HG02678 (cell line): Measurements from ENCODE around the gene MAP3K21.

ENCODE experiments used
- ATAC-seq: cut with Tn5 transposase; IDR thresholded peaks from one replicate; pipeline ENCODE4 v1.9.1; 2021; ENCODE audit warnings: mild to moderate bottlenecking, moderate library complexity; ENCODE audit not compliant: unreplicated experiment

MAP3K21 gene

DNA sequence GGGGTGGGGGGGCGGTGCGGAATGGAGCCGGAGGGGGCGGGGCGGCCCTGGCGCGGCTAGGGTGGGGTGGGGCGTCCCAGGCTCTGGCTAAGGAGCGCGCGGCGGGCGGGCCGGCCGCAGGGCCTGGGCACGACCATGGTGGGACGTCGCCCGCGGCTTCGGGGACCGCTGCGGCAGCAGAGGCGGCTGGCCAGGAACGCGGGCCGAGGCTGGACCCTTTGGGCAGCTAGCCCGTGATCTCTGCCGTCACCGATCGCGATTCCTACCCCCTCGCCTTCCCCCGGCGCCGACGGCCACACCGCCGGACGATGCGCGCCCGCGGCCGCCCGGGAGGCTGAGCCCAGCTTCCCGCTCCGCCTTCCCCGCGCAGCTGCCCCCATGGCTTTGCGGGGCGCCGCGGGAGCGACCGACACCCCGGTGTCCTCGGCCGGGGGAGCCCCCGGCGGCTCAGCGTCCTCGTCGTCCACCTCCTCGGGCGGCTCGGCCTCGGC, at the start of gene MAP3K21:
Gene MAP3K21, plus strand, starts transcription at position 74 of the 491 bp plus-strand sequence. Its CDS starts 305 bp downstream, at position 379.
- ATAC-seq: peak; percentile 47

GRCh38 chr1:233278631-233279030, 48.9 kb upstream of the MAP3K21 start:
- no peak for ATAC-seq

- ATAC-seq: no peak
These were observed 47.6 kb upstream of the MAP3K21 start for GRCh38 chr1:233279971-233280370.

DNA sequence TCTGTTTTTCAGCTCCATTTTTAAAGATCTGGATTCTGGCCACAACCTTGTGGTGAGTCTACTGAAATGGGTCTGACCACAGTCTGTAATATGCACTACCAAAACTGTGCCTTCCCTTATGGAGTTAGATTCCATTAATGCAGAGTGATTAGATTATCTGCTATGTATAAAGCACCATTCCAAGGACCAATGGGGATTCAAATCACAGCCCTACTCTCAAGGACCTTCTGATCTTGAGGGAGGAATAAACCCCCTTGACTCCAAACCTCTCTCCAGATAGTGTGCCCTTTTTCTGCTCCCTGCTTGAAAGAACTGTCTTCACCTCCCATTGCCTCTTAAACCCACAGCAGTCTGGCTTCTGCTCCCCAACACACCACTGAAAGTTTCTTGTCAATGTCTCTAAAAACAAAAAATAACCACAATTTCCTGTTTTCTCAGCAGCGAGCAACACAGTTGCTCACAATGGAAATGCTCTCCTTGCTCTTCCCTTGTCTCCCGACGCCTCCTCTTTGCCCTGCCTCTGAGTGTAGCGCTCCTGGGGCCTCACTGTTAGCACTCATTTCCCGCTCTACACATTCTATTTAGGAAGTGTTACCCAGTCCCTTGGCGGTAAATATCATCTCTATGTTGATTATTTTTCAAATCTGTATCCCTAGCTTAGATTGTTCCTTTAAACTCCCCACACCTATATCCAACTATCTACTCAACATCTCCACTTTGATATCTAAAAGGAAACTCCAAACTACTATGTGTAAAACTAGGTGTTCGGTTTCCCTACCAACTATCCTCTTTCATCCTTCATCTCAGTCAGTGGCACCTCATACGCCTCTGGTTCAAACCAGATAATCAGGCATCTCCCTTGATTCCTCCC, 45.6 kb upstream of the MAP3K21 start:
- peak; percentile 93 for ATAC-seq

GRCh38 chr1:233282582-233282886, 45.0 kb upstream of the MAP3K21 start:
- no peak for ATAC-seq

DNA sequence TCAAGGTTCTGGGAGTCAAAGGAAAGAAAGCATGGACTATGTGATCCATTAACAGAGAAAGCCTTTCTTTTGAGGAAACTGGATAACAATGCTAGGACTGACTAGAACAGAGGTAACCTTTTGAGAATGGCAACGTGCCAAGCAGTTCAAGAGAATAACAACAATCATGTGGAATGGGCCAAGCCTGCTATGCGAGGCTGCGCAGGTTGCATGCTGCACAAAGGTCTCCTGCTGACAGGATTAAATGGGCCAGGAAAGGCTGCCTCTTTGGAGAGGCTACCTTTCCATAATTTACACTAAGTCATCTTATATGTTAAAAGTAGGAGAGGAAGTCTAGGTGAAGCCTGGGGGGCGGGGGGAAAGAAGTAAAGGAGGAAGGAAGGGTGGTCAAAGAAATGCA, 37.8 kb upstream of the MAP3K21 start:
- ATAC-seq: no peak

DNA sequence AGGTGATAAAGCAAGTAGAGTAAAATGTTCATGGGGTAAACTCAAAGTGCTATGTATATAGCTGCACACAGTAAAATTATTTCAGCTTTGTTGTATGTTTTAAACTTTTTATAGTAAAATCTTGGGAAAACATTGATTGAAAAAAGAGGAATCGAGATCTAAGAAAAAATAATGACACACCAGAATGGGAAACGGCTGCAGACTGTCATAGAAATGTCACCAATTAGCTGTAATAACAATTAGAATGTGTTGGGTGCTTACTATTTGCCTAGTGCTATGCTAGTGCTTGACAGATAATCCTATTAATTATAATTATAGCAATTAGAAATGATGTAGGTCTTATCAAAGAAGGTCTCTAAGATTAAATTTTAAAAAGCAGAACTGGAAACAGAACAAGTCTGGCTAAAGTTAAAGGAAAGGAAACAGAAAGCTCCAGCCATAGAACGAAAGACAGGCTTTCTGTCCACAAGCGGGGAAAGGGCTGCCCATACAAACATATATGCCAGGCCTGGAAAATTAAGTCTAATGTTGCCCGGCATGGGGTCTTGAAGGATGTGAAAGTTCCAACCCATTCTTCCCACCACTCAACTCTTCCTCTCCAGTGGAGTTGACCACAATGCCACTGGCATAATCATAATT, 37.0 kb upstream of the MAP3K21 start:
- no peak for ATAC-seq

GRCh38 chr1:233293556-233294446, 33.7 kb upstream of the MAP3K21 start:
- no peak for ATAC-seq

GRCh38 chr1:233294913-233295236, 32.6 kb upstream of the MAP3K21 start:
- ATAC-seq: peak; percentile 33

DNA sequence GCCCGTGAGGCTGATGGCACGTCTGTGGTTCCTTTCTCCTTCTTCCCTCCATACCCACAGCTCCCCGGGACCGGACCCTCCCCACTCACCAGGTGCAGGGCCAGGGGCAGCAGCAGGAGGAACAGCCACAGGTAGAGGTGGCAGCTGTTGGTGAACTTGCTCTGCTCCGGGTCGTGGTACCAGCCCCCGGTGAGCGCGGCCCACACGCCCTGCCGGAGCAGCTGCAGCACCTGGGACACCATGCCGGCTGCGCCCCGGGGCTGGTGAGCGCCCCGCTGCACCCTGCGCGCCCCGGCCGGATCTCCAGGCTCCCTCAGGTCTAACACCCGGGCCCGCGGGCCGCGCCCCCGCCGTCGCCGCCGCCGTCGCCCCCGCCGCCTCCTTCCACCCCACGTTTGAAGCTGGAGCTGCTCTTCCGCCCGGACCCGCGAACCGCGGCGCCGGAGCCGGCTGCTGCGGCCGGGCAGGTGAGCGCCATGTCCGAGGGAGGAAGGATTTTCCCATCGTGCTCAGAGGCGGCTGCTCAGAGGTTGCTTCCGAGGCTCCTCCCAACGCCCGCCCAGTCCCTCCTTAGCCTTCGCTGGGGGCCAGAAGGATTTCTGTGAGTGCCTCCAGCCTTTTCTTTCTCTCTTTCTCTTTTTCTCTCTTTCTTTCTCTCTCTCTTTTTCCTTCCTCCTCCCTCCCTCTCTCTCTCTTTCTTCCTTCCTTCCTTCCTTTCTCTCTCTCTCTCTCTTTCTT, 32.1 kb upstream of the MAP3K21 start, which contains the start of gene PCNX2:
Gene PCNX2, minus strand, starts transcription at position 489 of the 738 bp plus-strand sequence. Its CDS starts 247 bp downstream, at position 242.
- ATAC-seq: peak; percentile 96

DNA sequence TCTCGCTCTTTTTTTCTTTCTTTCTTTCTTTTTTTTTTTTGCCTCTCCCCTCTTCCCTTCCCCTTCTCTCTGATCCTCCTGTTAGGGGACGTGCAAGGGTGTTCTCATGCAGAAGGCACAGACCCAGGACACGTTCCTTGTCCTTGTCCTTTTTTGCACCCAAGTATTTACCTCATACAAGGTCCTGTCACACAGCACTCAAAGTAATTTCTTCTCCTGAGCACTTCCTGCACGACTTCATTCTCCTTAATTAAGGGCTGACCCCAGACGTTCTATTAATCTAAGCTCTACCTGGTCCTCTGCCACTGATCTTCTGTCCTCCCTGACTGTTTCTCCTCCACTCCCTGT, 31.6 kb upstream of the MAP3K21 start:
- ATAC-seq: no peak

DNA sequence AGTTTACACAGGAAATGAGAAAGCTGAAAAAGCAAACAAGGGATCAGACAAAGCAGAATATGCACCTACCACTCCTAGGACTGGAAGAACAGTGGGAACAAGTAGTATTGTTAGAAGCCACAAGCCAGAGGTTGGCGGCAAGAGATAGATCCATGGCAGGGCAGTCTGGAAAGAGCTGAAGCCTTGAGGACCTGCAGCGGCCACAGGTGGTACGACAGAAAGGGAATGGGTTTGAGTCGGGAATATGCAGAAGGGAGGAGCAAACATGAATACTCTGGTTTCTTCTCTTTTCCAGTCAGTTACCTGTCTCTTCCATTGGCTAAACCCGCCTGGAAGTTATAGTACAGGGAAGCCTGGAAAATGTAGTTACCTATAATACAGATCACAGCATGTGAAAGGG, 28.1 kb upstream of the MAP3K21 start:
- no peak for ATAC-seq

DNA sequence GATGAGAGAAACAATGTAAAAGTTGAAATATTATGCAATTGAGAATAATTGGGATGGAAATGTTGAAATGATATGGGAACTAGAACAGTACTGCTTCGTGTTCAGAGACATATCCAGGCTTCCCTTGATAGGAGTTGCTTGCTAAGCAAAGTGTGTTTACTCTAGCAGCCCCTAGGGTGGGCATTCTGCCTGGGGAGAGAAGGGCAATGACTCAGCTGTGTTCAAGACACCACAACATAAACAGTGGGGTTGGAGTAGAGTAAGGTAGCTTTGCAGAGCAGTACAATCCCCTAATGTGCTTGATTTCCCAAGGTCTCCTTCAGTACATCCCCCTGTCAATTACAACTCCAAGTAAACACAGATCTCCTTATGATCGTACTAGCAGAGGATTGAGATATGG, 27.2 kb upstream of the MAP3K21 start:
- no peak for ATAC-seq

DNA sequence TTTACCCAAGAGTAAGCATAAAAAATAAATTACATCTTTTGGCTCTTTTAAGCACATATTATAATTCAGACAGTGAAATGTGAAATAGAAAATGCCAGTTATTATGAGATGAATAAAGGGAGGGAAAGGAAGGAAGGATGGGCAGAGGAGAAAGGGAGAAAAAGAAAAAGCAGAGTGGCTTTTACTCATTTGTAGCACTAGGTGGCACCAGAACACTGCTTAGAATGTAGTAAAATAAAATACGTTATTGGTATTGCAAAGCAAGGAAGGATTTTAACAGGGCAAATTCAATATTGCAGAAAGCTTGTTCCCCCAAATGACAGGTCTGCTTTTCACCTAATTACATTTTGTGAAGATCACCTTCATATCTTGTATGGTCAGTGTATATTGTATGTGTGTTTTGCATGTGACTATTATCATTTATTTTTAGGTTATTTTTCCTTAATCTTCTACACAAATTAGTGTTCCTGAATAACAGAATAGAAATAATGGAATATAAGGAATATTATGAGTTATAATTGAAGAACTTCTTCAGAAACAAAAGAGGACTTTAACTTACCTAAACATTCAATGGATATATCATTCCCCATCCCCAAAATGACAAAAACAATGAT, 22.9 kb upstream of the MAP3K21 start:
- ATAC-seq: no peak

DNA sequence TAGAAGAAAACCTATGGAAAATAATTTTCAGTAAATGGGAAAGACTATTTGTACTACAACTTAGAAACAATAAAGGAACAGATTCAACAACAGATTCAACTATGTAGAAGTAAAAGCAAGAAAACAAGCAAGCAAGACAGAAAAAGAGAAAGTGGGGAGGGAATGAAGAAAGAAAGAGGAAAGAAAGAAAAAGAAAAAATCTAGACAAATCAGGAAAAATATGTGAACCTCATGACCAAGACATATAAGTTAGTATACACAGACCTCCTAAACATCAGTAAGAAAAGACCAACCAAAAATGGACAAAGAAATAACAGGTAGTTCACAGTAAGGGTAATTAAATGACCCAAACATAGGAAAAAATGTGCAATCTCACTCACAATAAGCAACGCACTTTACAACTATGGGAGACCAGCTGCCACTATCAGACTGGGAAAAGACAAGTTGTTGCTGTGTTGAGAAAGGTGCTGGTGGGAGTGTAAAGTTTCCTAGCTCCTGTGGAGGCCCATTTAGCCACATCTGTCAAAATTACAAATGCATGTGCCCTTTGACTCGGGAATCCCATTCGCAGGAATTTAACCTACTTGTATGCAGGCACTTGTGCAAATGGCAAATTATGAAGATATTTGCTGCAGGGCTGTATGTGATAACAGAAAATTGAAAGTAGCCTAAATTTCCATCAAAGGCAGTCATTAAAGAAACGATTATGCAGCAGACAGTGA, 13.9 kb upstream of the MAP3K21 start:
- no peak for ATAC-seq

GRCh38 chr1:233315718-233316301, 11.7 kb upstream of the MAP3K21 start:
- no peak for ATAC-seq

DNA sequence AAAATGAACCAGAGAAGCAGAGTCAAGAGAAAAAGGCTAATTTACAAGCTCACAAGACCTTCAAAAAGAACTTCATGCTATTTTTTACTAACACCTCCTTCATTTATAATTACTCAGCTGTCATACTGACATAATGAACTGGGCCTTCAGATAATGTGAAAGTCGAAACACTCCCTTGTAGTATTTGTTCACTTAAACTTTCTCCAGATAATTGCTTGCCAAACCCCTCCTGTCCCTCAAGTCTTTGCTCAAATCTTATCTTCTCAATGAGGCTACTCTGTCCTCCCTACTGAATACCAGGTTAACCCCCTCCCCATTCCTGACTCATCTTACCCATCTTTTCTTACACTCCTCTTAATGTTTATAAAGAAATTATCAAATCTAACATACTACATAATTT, 11.1 kb upstream of the MAP3K21 start:
- no peak for ATAC-seq

GRCh38 chr1:233319272-233319671, 8.3 kb upstream of the MAP3K21 start:
- no peak for ATAC-seq

DNA sequence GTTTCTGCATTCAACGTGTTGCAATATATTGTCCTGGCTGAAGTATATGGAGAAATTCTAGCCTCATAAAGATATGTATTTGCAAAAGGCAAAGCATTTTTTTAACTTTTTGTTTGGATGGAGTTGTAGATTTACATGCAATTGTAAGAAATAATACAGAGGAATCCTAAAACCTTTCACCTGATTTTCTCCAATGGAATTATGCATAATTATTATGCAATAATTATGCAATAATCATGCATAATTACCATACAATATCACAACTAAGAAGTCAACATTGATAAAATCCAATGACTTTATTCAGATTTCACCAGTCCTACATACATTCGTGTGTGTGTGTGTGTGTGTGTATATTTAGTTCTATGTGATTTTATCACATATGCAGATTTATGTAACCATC, 7.5 kb upstream of the MAP3K21 start:
- no peak for ATAC-seq
